IMR-90 (cell line): ENCODE data around the gene DNTT. TPM values are rescaled to one million over a fixed set of nuclear protein-coding genes. Genes with fewer than 3 reads are reported as not detected.

Experiments used
- ATAC-seq: fragments of 200-7000 bp; cut with Tn5 transposase; 2 replicates; pipeline ENCODE4 v1.9.1; 2020; ENCODE audit warnings: low read depth, mild to moderate bottlenecking, moderate library complexity
- BruUV-seq: library from RNA; stranded (reverse); fragments of 400-500 nt; replicated peaks from 2 replicates; lab custom pipeline; 2021; lab: Mats Ljungman, UMichigan
- CTCF ChIA-PET: fragments of 300-600 bp; formaldehyde crosslinking; extraction: SDS; loops from one replicate; lab custom pipeline; 2021; ENCODE audit warnings: antibody characterized with exemption; lab: Yijun Ruan, JAX
- POLR2A ChIA-PET: fragments of 300-600 bp; sonication (Branson Sonifier 250); formaldehyde crosslinking; loops from one replicate; lab custom pipeline; 2022; ENCODE audit warnings: antibody characterized with exemption; ENCODE audit not compliant: unreplicated experiment; lab: Charles Lee
- DNase-seq: peaks from one replicate; pipeline ENCODE4 v3.0.0; 2013
- H2AFZ ChIP-seq: replicated peaks from 2 replicates; pipeline ENCODE3; 2013; ENCODE audit warnings: low read length, mild to moderate bottlenecking; ENCODE audit not compliant: poor library complexity
- H2AK5ac ChIP-seq: 2 replicates; pipeline ENCODE4 v1.6.1; 2013; ENCODE audit warnings: low read depth, low read length, inconsistent platforms
- H2AK9ac ChIP-seq: replicated peaks from 2 replicates; pipeline ENCODE3; 2013; ENCODE audit warnings: mild to moderate bottlenecking, low read depth, low read length, moderate library complexity; ENCODE audit not compliant: poor library complexity
- H2BK120ac ChIP-seq: 2 replicates; pipeline ENCODE4 v1.6.1; 2013; ENCODE audit warnings: low read depth, low read length, inconsistent platforms
- H2BK15ac ChIP-seq: 3 replicates; pipeline ENCODE4 v1.6.1; 2013; ENCODE audit warnings: low read depth, low read length, inconsistent platforms
- H2BK20ac ChIP-seq: 2 replicates; pipeline ENCODE4 v1.6.1; 2013; ENCODE audit warnings: low read depth, mild to moderate bottlenecking, inconsistent platforms, low read length, moderate library complexity
- H2BK5ac ChIP-seq: 2 replicates; pipeline ENCODE4 v1.6.1; 2013; ENCODE audit warnings: mild to moderate bottlenecking, low read depth, low read length, inconsistent platforms; ENCODE audit not compliant: poor library complexity, severe bottlenecking
- H3K14ac ChIP-seq: replicated peaks from 2 replicates; pipeline ENCODE4 v1.6.1; 2013; ENCODE audit warnings: low read depth, low read length, inconsistent platforms
- H3K18ac ChIP-seq: 2 replicates; pipeline ENCODE4 v1.6.1; 2013; ENCODE audit warnings: low read depth, low read length, control low read depth
- H3K23ac ChIP-seq: 2 replicates; pipeline ENCODE4 v1.6.1; 2013; ENCODE audit warnings: low read depth, low read length, inconsistent platforms
- H3K27ac ChIP-seq: 2 replicates; pipeline ENCODE4 v1.5.1; 2013; ENCODE audit warnings: mild to moderate bottlenecking, control low read depth, low read length; ENCODE audit not compliant: insufficient read depth
- H3K27me3 ChIP-seq: 2 replicates; pipeline ENCODE4 v1.6.1; 2013; ENCODE audit warnings: low read length; ENCODE audit not compliant: control insufficient read depth, insufficient read depth
- H3K36me3 ChIP-seq: 2 replicates; pipeline ENCODE4 v1.6.1; 2013; ENCODE audit warnings: low read length, mixed read lengths; ENCODE audit not compliant: control insufficient read depth, insufficient read depth
- H3K4ac ChIP-seq: 2 replicates; pipeline ENCODE4 v1.6.1; 2013; ENCODE audit warnings: low read depth, low read length, inconsistent platforms
- H3K4me1 ChIP-seq: 2 replicates; pipeline ENCODE4 v1.6.1; 2013; ENCODE audit warnings: low read length, mixed read lengths; ENCODE audit not compliant: control insufficient read depth, insufficient read depth
- H3K4me2 ChIP-seq: 2 replicates; pipeline ENCODE4 v1.6.1; 2013; ENCODE audit warnings: low read depth, mild to moderate bottlenecking, control low read depth, low read length, moderate library complexity
- H3K4me3 ChIP-seq: 2 replicates; pipeline ENCODE4 v1.5.1; 2013; ENCODE audit warnings: low read depth, mild to moderate bottlenecking, control low read depth, low read length, moderate library complexity; ENCODE audit not compliant: insufficient read depth
- H3K56ac ChIP-seq: 2 replicates; pipeline ENCODE4 v1.6.1; 2013; ENCODE audit warnings: low read length, inconsistent platforms; ENCODE audit not compliant: insufficient read depth; ENCODE audit errors: extremely low read depth
- H3K79me1 ChIP-seq, 2 experiments: 2 replicates each; pipeline ENCODE4 v1.6.1; 2013; ENCODE audit warnings: low read length in 2 of 2, inconsistent platforms in 1 of 2, low read depth in 1 of 2
- H3K9ac ChIP-seq: 2 replicates; pipeline ENCODE4 v1.6.1; 2013; ENCODE audit warnings: low read depth, low read length, control low read depth
- H3K9me1 ChIP-seq: 2 replicates; pipeline ENCODE4 v1.6.1; 2013; ENCODE audit warnings: low read length, inconsistent platforms; ENCODE audit not compliant: insufficient read depth
- H3K9me3 ChIP-seq: 2 replicates; pipeline ENCODE4 v1.6.1; 2013; ENCODE audit warnings: low read length; ENCODE audit not compliant: control insufficient read depth, insufficient read depth
- H4K20me1 ChIP-seq: 2 replicates; pipeline ENCODE4 v1.6.1; 2013; ENCODE audit warnings: low read length, inconsistent platforms; ENCODE audit not compliant: insufficient read depth
- H4K5ac ChIP-seq: 2 replicates; pipeline ENCODE4 v1.6.1; 2013; ENCODE audit warnings: mild to moderate bottlenecking, low read depth, low read length, control low read depth
- H4K8ac ChIP-seq, 2 experiments: 2 replicates each; pipeline ENCODE4 v1.6.1; 2013; ENCODE audit warnings: low read depth in 2 of 2, low read length in 2 of 2, control low read depth in 1 of 2, inconsistent platforms in 1 of 2
- H4K91ac ChIP-seq: 2 replicates; pipeline ENCODE4 v1.6.1; 2013; ENCODE audit warnings: low read depth, low read length, inconsistent platforms; ENCODE audit not compliant: insufficient read depth
- BHLHE40 ChIP-seq: fragments of 150-350 bp; IDR thresholded peaks from 2 replicates; pipeline ENCODE4 v1.6.1; 2016; ENCODE audit warnings: mild to moderate bottlenecking, low read depth, low read length
- CEBPB ChIP-seq: IDR thresholded peaks from 2 replicates; pipeline ENCODE4 v1.6.1; 2012; ENCODE audit warnings: low read depth, low read length, improper control_type of control experiment
- CHD1 ChIP-seq: IDR thresholded peaks from 2 replicates; pipeline ENCODE4 v1.6.1; 2012; ENCODE audit warnings: low read depth, low read length, improper control_type of control experiment
- FOS ChIP-seq: fragments of 150-350 bp; IDR thresholded peaks from 2 replicates; pipeline ENCODE4 v1.6.1; 2016; ENCODE audit warnings: low read depth, low read length
- MAFK ChIP-seq: IDR thresholded peaks from 2 replicates; pipeline ENCODE4 v1.6.1; 2012; ENCODE audit warnings: low read depth, low read length, improper control_type of control experiment
- MAZ ChIP-seq: IDR thresholded peaks from 2 replicates; pipeline ENCODE4 v1.6.1; 2012; ENCODE audit warnings: low read depth, mild to moderate bottlenecking, low read length, improper control_type of control experiment, moderate library complexity, borderline replicate concordance
- MXI1 ChIP-seq: IDR thresholded peaks from 2 replicates; pipeline ENCODE4 v1.6.1; 2012; ENCODE audit warnings: low read depth, mild to moderate bottlenecking, low read length, moderate library complexity, borderline replicate concordance
- NFE2L2 ChIP-seq: fragments of 150-350 bp; IDR thresholded peaks from 2 replicates; pipeline ENCODE4 v1.6.1; 2016; ENCODE audit warnings: low read depth, mild to moderate bottlenecking, low read length
- POLR2A ChIP-seq: IDR thresholded peaks from 2 replicates; pipeline ENCODE4 v1.6.1; 2012; ENCODE audit warnings: mild to moderate bottlenecking, low read depth, low read length
- RAD21 ChIP-seq: IDR thresholded peaks from 2 replicates; pipeline ENCODE4 v1.6.1; 2012; ENCODE audit warnings: low read length, improper control_type of control experiment
- RCOR1 ChIP-seq: IDR thresholded peaks from 2 replicates; pipeline ENCODE4 v1.6.1; 2012; ENCODE audit warnings: mild to moderate bottlenecking, low read length, improper control_type of control experiment; ENCODE audit not compliant: insufficient replicate concordance
- RFX5 ChIP-seq: IDR thresholded peaks from 2 replicates; pipeline ENCODE4 v1.8.0; 2012; ENCODE audit warnings: low read depth, mild to moderate bottlenecking, low read length, moderate library complexity
- SMC3 ChIP-seq: fragments of 150-350 bp; IDR thresholded peaks from 2 replicates; pipeline ENCODE4 v1.6.1; 2016; ENCODE audit warnings: low read depth, mild to moderate bottlenecking, antibody characterized with exemption, low read length, moderate library complexity
- WGBS, 2 experiments: methylation state at CpG; one replicate each; pipeline versions ENCODE4 v1.1.5 to v1.1.7; 2013; ENCODE audit warnings: missing lambda C conversion rate in 2 of 2; ENCODE audit not compliant: insufficient read length in 1 of 2; ENCODE audit errors: extremely low coverage in 2 of 2; 5-methylcytosine and 5-hydroxymethylcytosine counted together
- dilution Hi-C: fragments of 300-500 bp; cut with HindIII; formaldehyde crosslinking; loops from one replicate; pipeline ENCODE4 v1.14.3; 2018; ENCODE audit warnings: low sequenced_read_pairs; ENCODE audit not compliant: unreplicated experiment
- in situ Hi-C: fragments of 300-500 bp; cut with MboI; formaldehyde crosslinking; loops from 3 replicates; pipeline ENCODE4 v1.14.3; 2019; ENCODE audit warnings: low sequenced_read_pairs, inconsistent platforms, mixed read lengths
- intact Hi-C: fragments of 100-400 bp; cut with micrococcal nuclease; formaldehyde crosslinking; loops from 2 replicates; pipeline ENCODE4 v1.10.0; 2022
- polyA plus RNA-seq, 3 experiments: library from polyadenylated mRNA; depleted of rRNA; stranded (reverse); fragments of >200 nt; gene quantifications; 2 replicates each; pipeline ENCODE4 v1.2.3, GENCODE V29; 2012; ENCODE audit warnings: low replicate concordance in 1 of 3
- total RNA-seq: library from RNA; depleted of rRNA; stranded (reverse); fragments of >200 nt; gene quantifications from 2 replicates; pipeline ENCODE4 v1.2.3, GENCODE V29; 2012
- TF ChIP-seq, protein P1 (sequence below): fragments of 150-350 bp; IDR thresholded peaks from 2 replicates; pipeline ENCODE4 v1.6.1; 2016; ENCODE audit warnings: low read depth, mild to moderate bottlenecking, low read length, moderate library complexity, borderline replicate concordance
- TF ChIP-seq, protein P2 (sequence below): fragments of 150-350 bp; IDR thresholded peaks from 2 replicates; pipeline ENCODE4 v1.6.1; 2017; ENCODE audit warnings: mild to moderate bottlenecking, antibody characterized with exemption, low read length, low read depth
- TF ChIP-seq, protein P3 (sequence below): conservative IDR thresholded peaks from 2 replicates; pipeline ENCODE4 v1.5.1; 2012; ENCODE audit warnings: mild to moderate bottlenecking, low read depth, low read length, improper control_type of control experiment

DNTT gene
- total and polyA plus RNA-seq, 2 of the 4 experiments (the other 2 are of a cell fraction) = not detected

DNA sequence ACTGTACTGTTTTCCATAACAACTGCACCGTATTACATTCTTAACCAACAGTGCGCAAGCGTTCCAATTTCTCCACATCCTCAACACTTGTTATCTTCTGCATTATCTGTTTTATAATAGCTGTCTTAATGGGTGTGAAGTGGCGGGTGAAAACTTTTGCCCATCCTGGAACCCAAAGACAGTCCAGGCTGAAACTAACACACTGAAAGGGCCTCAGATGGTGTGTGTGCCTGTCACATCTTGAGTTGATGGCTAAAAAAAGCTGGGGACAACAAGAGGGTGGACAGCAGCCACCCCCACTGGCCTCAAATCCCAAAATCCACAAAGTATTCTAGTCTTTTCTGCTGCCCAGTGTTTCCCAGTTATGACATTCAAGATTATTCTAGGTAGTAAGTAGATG lies 35.1 kb downstream of the DNTT start:
- POLR2A ChIA-PET = no interaction called here
- H2AFZ ChIP-seq = no peak overlapping the region
- CTCF ChIA-PET = interaction anchor here (0.6 kb wide), 1 partner anchor 1104 kb away, joined by 6 read pairs; no protein-coding TSS in a partner anchor
- in situ Hi-C loops = no loop called here
- H2BK5ac ChIP-seq = no peak overlapping the region
- no peak overlapping the region for H2BK20ac ChIP-seq
- no peak overlapping the region for H3K9ac ChIP-seq
- no peak overlapping the region for H2AK9ac ChIP-seq
- dilution Hi-C loops = no loop called here
- no peak overlapping the region for H2AK5ac ChIP-seq
- no peak overlapping the region for H2BK15ac ChIP-seq
- no peaks in the 10 kb centered on the region for H3K36me3 ChIP-seq
- H3K18ac ChIP-seq = no peak overlapping the region
- H3K14ac ChIP-seq = no peak overlapping the region
- no peak overlapping the region for H3K27ac ChIP-seq
- no peak overlapping the region for H3K4me3 ChIP-seq
- intact Hi-C loops = no loop called here
- H3K4me1 ChIP-seq = no peaks in the 10 kb centered on the region
- H3K4me2 ChIP-seq = no peak overlapping the region
- BruUV-seq = no TSS peak
- no peak overlapping the region for H3K4ac ChIP-seq
- H4K20me1 ChIP-seq = no peaks in the 10 kb centered on the region
- no peak for TF ChIP-seq RAD21
- TF ChIP-seq, protein P1, sequence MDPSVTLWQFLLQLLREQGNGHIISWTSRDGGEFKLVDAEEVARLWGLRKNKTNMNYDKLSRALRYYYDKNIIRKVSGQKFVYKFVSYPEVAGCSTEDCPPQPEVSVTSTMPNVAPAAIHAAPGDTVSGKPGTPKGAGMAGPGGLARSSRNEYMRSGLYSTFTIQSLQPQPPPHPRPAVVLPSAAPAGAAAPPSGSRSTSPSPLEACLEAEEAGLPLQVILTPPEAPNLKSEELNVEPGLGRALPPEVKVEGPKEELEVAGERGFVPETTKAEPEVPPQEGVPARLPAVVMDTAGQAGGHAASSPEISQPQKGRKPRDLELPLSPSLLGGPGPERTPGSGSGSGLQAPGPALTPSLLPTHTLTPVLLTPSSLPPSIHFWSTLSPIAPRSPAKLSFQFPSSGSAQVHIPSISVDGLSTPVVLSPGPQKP = no peak
- no peak for TF ChIP-seq FOS
- TF ChIP-seq, protein P2, sequence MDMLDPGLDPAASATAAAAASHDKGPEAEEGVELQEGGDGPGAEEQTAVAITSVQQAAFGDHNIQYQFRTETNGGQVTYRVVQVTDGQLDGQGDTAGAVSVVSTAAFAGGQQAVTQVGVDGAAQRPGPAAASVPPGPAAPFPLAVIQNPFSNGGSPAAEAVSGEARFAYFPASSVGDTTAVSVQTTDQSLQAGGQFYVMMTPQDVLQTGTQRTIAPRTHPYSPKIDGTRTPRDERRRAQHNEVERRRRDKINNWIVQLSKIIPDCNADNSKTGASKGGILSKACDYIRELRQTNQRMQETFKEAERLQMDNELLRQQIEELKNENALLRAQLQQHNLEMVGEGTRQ = no peak
- TF ChIP-seq MAZ = no peak
- TF ChIP-seq MXI1 = no peak
- no peak for TF ChIP-seq POLR2A
- TF ChIP-seq, protein P3, sequence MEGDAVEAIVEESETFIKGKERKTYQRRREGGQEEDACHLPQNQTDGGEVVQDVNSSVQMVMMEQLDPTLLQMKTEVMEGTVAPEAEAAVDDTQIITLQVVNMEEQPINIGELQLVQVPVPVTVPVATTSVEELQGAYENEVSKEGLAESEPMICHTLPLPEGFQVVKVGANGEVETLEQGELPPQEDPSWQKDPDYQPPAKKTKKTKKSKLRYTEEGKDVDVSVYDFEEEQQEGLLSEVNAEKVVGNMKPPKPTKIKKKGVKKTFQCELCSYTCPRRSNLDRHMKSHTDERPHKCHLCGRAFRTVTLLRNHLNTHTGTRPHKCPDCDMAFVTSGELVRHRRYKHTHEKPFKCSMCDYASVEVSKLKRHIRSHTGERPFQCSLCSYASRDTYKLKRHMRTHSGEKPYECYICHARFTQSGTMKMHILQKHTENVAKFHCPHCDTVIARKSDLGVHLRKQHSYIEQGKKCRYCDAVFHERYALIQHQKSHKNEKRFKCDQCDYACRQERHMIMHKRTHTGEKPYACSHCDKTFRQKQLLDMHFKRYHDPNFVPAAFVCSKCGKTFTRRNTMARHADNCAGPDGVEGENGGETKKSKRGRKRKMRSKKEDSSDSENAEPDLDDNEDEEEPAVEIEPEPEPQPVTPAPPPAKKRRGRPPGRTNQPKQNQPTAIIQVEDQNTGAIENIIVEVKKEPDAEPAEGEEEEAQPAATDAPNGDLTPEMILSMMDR = no peak
- no peak for TF ChIP-seq CHD1
- TF ChIP-seq NFE2L2 = no peak
- no peak for TF ChIP-seq MAFK
- no peak for TF ChIP-seq SMC3
- TF ChIP-seq BHLHE40 = no peak
- no peak for TF ChIP-seq CEBPB
- no peak for TF ChIP-seq RCOR1
- TF ChIP-seq RFX5 = no peak
- no peak overlapping the region for H3K56ac ChIP-seq
- H3K27me3 ChIP-seq = no peaks in the 10 kb centered on the region; the same call in none of the 2 replicates
- no peaks in the 10 kb centered on the region for H3K9me1 ChIP-seq
- DNase-seq (no peak), ATAC-seq (no peak)
- H3K9me3 ChIP-seq = no peaks in the 10 kb centered on the region
- no peak overlapping the region for H4K91ac ChIP-seq
- no peak overlapping the region for H2BK120ac ChIP-seq
- no peak overlapping the region for H4K5ac ChIP-seq
- no peaks in the 10 kb centered on the region for H3K79me1 ChIP-seq
- H3K23ac ChIP-seq = no peak overlapping the region
- WGBS, 2 experiments = no CpG with 5 or more reads among the region's 4 CpGs
- no peak overlapping the region for H4K8ac ChIP-seq
